Measurements from ENCODE around the gene UBA1.

Gene UBA1

DNA sequence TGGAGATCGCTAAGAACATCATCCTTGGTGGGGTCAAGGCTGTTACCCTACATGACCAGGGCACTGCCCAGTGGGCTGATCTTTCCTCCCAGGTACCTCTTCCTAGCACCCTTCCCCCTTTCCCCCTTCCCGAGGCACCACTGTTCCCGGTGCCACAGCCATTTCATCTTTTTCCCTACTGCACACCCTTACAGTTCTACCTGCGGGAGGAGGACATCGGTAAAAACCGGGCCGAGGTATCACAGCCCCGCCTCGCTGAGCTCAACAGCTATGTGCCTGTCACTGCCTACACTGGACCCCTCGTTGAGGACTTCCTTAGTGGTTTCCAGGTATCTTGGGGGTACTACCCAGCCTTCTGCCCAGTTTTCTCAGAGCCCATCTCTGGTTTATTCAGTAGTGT, 5.7 kb downstream of the UBA1 start:
- Histone ChIP-seq H3K27ac (ENCODE audit: low read depth, low read length) (no peak overlapping the region), H3K9ac (ENCODE audit: low read length) (no peak overlapping the region)

DNA sequence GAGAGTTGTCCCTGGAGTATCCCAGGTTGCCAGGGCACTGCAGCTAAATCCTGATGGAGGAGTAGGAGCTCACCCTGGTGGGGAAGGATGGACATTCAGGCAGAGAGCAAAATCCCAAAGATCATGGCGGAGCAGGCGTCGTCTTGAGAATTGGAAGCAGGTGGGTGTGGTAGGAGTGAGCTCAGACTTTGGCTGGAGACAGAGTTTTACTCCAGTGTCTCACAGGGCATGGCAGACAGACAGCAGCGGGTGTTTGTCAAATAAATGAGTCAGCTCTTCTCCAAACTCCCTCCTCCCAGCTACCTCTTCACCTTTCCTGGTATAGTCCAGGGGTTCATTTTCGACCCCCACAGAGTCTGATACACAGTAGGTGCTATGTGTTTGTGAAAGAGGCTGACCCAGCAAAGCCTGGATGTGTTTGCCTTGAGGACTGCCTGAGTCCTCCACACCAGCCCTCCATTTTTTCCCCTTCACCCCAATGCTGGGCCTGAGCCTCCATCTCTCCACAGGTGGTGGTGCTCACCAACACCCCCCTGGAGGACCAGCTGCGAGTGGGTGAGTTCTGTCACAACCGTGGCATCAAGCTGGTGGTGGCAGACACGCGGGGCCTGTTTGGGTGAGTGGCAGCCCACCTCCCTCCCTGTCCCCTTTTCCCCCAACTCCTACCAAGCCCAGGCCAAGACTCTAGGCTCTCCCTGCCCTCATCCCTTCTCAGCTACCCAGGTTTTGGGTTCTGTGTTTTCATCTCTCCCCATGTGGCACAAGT, 6.9 kb downstream of the UBA1 start:
- no CpG with 5 or more reads among the region's 9 CpGs for WGBS (ENCODE audit: extremely low coverage, insufficient coverage, low lambda C conversion rate)
- Histone ChIP-seq H3K9ac (ENCODE audit: low read length) (no peak overlapping the region), H3K27me3 (ENCODE audit: insufficient read depth, low read length, poor library complexity) (no peaks in the 10 kb centered on the region), H3K56ac (ENCODE audit: low read length) (no peak overlapping the region), H3K79me1 (ENCODE audit: low read length) (peaks cover 3% of the 10 kb centered on the region), H3K27ac (ENCODE audit: low read depth, low read length) (no peak overlapping the region), H3K18ac (ENCODE audit: low read length) (no peak overlapping the region), H2BK5ac (ENCODE audit: low read length) (no peak overlapping the region), H3K23ac (ENCODE audit: low read length) (no peak overlapping the region), H3K4ac (ENCODE audit: low read depth, low read length) (no peak overlapping the region), H4K5ac (ENCODE audit: low read length) (no peak overlapping the region), H3K4me1 (ENCODE audit: control insufficient read depth, low read depth, low read length) (peaks cover 10% of the 10 kb centered on the region), H2AK5ac (ENCODE audit: low read length) (no peak overlapping the region), H3K36me3 (ENCODE audit: control insufficient read depth, insufficient read depth, low read length) (peaks cover 21% of the 10 kb centered on the region), H3K79me2 (ENCODE audit: control insufficient read depth, insufficient read depth, low read length) (peaks cover 29% of the 10 kb centered on the region), H3K4me2 (ENCODE audit: low read length) (no peak overlapping the region), H4K8ac (ENCODE audit: low read depth, low read length) (no peak overlapping the region), H2BK120ac (ENCODE audit: low read depth, low read length) (no peak overlapping the region), H3K4me3 (ENCODE audit: low read length) (no peak overlapping the region), H2BK15ac (replicated peaks; ENCODE audit: low read depth) (no peak overlapping the region)
- peak; percentile 65 for DNase-seq

More for the DNA sequence above, 5.7 kb downstream of the UBA1 start:
- no peak overlapping the region for H3K4me3 ChIP-seq (ENCODE audit: low read length)
- no peak overlapping the region for H2BK120ac ChIP-seq (ENCODE audit: low read depth, low read length)
- no peak overlapping the region for H4K5ac ChIP-seq (ENCODE audit: low read length)
- no CpG with 5 or more reads among the region's 10 CpGs for WGBS (ENCODE audit: extremely low coverage, insufficient coverage, low lambda C conversion rate)
- no peak for DNase-seq
- no peak overlapping the region for H2BK5ac ChIP-seq (ENCODE audit: low read length)
- H2BK15ac ChIP-seq (replicated peaks; ENCODE audit: low read depth) = no peak overlapping the region
- H3K18ac ChIP-seq (ENCODE audit: low read length) = no peak overlapping the region
- no peak overlapping the region for H3K4ac ChIP-seq (ENCODE audit: low read depth, low read length)
- H3K79me1 ChIP-seq (ENCODE audit: low read length) = peaks cover 3% of the 10 kb centered on the region
- H3K27me3 ChIP-seq (ENCODE audit: insufficient read depth, low read length, poor library complexity) = no peaks in the 10 kb centered on the region
- H3K56ac ChIP-seq (ENCODE audit: low read length) = no peak overlapping the region
- no peak overlapping the region for H2AK5ac ChIP-seq (ENCODE audit: low read length)
- no peak overlapping the region for H3K23ac ChIP-seq (ENCODE audit: low read length)
- H3K79me2 ChIP-seq (ENCODE audit: control insufficient read depth, insufficient read depth, low read length) = peaks cover 40% of the 10 kb centered on the region
- peaks cover 18% of the 10 kb centered on the region for H3K36me3 ChIP-seq (ENCODE audit: control insufficient read depth, insufficient read depth, low read length)
- H4K8ac ChIP-seq (ENCODE audit: low read depth, low read length) = no peak overlapping the region
- H3K4me1 ChIP-seq (ENCODE audit: control insufficient read depth, low read depth, low read length) = peaks cover 10% of the 10 kb centered on the region
- H3K4me2 ChIP-seq (ENCODE audit: low read length) = no peak overlapping the region

DNA sequence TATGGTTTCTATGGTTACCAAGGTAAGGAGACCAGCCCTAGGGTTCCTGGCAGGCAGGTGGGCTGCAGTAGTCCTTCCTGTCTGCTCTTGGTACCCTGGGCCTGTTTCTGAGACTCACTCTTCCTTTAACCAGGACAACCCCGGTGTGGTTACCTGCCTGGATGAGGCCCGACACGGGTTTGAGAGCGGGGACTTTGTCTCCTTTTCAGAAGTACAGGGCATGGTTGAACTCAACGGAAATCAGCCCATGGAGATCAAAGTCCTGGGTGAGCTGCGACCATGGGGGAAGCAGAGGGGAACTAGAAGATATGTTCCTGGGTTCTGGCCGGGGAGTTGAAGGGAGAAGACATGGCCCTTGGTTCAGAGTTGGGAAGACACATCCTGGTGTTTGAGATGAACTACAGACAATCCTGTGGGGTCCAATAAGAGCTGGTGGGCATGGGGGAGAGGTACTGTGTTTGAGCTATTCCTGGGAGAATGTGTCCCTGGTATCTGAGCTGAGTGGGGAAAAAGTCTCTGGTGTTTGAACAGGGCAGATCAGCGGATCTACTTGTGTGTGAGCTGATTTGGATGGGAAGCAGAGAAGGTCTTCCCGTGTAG, 7.8 kb downstream of the UBA1 start:
- Histone ChIP-seq H4K8ac (ENCODE audit: low read depth, low read length) (no peak overlapping the region), H3K36me3 (ENCODE audit: control insufficient read depth, insufficient read depth, low read length) (peaks cover 25% of the 10 kb centered on the region), H2BK5ac (ENCODE audit: low read length) (no peak overlapping the region), H3K4ac (ENCODE audit: low read depth, low read length) (no peak overlapping the region), H3K27me3 (ENCODE audit: insufficient read depth, low read length, poor library complexity) (no peaks in the 10 kb centered on the region), H3K4me3 (ENCODE audit: low read length) (no peak overlapping the region), H3K9ac (ENCODE audit: low read length) (no peak overlapping the region), H4K5ac (ENCODE audit: low read length) (no peak overlapping the region), H3K27ac (ENCODE audit: low read depth, low read length) (no peak overlapping the region), H2AK5ac (ENCODE audit: low read length) (no peak overlapping the region), H3K4me2 (ENCODE audit: low read length) (no peak overlapping the region), H3K79me1 (ENCODE audit: low read length) (peaks cover 3% of the 10 kb centered on the region), H3K18ac (ENCODE audit: low read length) (no peak overlapping the region), H2BK120ac (ENCODE audit: low read depth, low read length) (no peak overlapping the region), H2BK15ac (replicated peaks; ENCODE audit: low read depth) (no peak overlapping the region), H3K56ac (ENCODE audit: low read length) (no peak overlapping the region), H3K4me1 (ENCODE audit: control insufficient read depth, low read depth, low read length) (peaks cover 7% of the 10 kb centered on the region), H3K79me2 (ENCODE audit: control insufficient read depth, insufficient read depth, low read length) (peaks cover 20% of the 10 kb centered on the region), H3K23ac (ENCODE audit: low read length) (no peak overlapping the region)
- WGBS (ENCODE audit: extremely low coverage, insufficient coverage, low lambda C conversion rate) = no CpG with 5 or more reads among the region's 9 CpGs
- DNase-seq = no peak

DNA sequence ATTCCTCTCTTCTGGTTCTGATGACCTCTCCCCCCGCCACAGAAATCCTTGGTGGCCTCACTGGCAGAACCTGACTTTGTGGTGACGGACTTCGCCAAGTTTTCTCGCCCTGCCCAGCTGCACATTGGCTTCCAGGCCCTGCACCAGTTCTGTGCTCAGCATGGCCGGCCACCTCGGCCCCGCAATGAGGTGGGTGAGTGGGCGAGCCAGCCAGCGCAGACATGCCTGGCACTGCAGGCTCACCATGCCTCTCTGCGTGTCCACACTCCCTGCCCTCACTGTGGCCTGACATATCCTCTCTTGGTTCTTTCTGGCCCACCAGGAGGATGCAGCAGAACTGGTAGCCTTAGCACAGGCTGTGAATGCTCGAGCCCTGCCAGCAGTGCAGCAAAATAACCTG, 8.7 kb downstream of the UBA1 start:
- H3K79me1 ChIP-seq (ENCODE audit: low read length) = peaks cover 3% of the 10 kb centered on the region
- no peak overlapping the region for H3K56ac ChIP-seq (ENCODE audit: low read length)
- DNase-seq = no peak
- H2BK120ac ChIP-seq (ENCODE audit: low read depth, low read length) = no peak overlapping the region
- no peak overlapping the region for H3K4me2 ChIP-seq (ENCODE audit: low read length)
- peaks cover 13% of the 10 kb centered on the region for H3K79me2 ChIP-seq (ENCODE audit: control insufficient read depth, insufficient read depth, low read length)
- no peak overlapping the region for H4K8ac ChIP-seq (ENCODE audit: low read depth, low read length)
- peaks cover 28% of the 10 kb centered on the region for H3K36me3 ChIP-seq (ENCODE audit: control insufficient read depth, insufficient read depth, low read length)
- H2AK5ac ChIP-seq (ENCODE audit: low read length) = no peak overlapping the region
- H3K18ac ChIP-seq (ENCODE audit: low read length) = no peak overlapping the region
- H3K4me1 ChIP-seq (ENCODE audit: control insufficient read depth, low read depth, low read length) = peaks cover 2% of the 10 kb centered on the region
- H2BK5ac ChIP-seq (ENCODE audit: low read length) = no peak overlapping the region
- H3K27ac ChIP-seq (ENCODE audit: low read depth, low read length) = no peak overlapping the region
- no peak overlapping the region for H4K5ac ChIP-seq (ENCODE audit: low read length)
- H2BK15ac ChIP-seq (replicated peaks; ENCODE audit: low read depth) = no peak overlapping the region
- WGBS (ENCODE audit: extremely low coverage, insufficient coverage, low lambda C conversion rate) = no CpG with 5 or more reads among the region's 11 CpGs
- H3K23ac ChIP-seq (ENCODE audit: low read length) = no peak overlapping the region
- H3K4me3 ChIP-seq (ENCODE audit: low read length) = no peak overlapping the region
- H3K9ac ChIP-seq (ENCODE audit: low read length) = no peak overlapping the region
- H3K27me3 ChIP-seq (ENCODE audit: insufficient read depth, low read length, poor library complexity) = no peaks in the 10 kb centered on the region
- H3K4ac ChIP-seq (ENCODE audit: low read depth, low read length) = no peak overlapping the region

DNA sequence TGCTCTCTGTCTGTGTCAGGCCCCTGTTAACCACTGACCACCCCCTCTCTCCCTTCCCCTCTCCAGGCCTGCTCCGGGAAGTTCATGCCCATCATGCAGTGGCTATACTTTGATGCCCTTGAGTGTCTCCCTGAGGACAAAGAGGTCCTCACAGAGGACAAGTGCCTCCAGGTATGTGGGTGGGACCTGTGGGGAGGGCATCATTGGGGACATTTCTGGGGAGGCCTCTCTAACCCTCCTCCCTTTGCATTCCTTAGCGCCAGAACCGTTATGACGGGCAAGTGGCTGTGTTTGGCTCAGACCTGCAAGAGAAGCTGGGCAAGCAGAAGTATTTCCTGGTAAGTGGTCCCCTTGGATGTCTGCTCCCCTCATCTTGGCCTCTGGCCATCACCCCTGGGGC, 9.2 kb downstream of the UBA1 start:
- Histone ChIP-seq H3K79me2 (ENCODE audit: control insufficient read depth, insufficient read depth, low read length) (peaks cover 8% of the 10 kb centered on the region), H3K27me3 (ENCODE audit: insufficient read depth, low read length, poor library complexity) (no peaks in the 10 kb centered on the region), H3K18ac (ENCODE audit: low read length) (no peak overlapping the region), H2BK5ac (ENCODE audit: low read length) (no peak overlapping the region), H4K5ac (ENCODE audit: low read length) (no peak overlapping the region), H2BK15ac (replicated peaks; ENCODE audit: low read depth) (no peak overlapping the region), H3K79me1 (ENCODE audit: low read length) (peaks cover 3% of the 10 kb centered on the region), H4K8ac (ENCODE audit: low read depth, low read length) (no peak overlapping the region), H2BK120ac (ENCODE audit: low read depth, low read length) (no peak overlapping the region), H3K4me2 (ENCODE audit: low read length) (no peak overlapping the region), H3K23ac (ENCODE audit: low read length) (no peak overlapping the region), H3K9ac (ENCODE audit: low read length) (no peak overlapping the region), H3K27ac (ENCODE audit: low read depth, low read length) (no peak overlapping the region), H3K4ac (ENCODE audit: low read depth, low read length) (no peak overlapping the region), H3K36me3 (ENCODE audit: control insufficient read depth, insufficient read depth, low read length) (peaks cover 28% of the 10 kb centered on the region), H3K4me3 (ENCODE audit: low read length) (no peak overlapping the region), H3K4me1 (ENCODE audit: control insufficient read depth, low read depth, low read length) (no peaks in the 10 kb centered on the region), H2AK5ac (ENCODE audit: low read length) (no peak overlapping the region), H3K56ac (ENCODE audit: low read length) (no peak overlapping the region)
- DNase-seq = no peak
- no CpG with 5 or more reads among the region's 4 CpGs for WGBS (ENCODE audit: extremely low coverage, insufficient coverage, low lambda C conversion rate)
